Measurements from ENCODE around the gene HOXD3.

GRCh38 chr2:176157499-176158185, 535 bp downstream of the HOXD3 start:
- TF ChIP-seq, protein P1, sequence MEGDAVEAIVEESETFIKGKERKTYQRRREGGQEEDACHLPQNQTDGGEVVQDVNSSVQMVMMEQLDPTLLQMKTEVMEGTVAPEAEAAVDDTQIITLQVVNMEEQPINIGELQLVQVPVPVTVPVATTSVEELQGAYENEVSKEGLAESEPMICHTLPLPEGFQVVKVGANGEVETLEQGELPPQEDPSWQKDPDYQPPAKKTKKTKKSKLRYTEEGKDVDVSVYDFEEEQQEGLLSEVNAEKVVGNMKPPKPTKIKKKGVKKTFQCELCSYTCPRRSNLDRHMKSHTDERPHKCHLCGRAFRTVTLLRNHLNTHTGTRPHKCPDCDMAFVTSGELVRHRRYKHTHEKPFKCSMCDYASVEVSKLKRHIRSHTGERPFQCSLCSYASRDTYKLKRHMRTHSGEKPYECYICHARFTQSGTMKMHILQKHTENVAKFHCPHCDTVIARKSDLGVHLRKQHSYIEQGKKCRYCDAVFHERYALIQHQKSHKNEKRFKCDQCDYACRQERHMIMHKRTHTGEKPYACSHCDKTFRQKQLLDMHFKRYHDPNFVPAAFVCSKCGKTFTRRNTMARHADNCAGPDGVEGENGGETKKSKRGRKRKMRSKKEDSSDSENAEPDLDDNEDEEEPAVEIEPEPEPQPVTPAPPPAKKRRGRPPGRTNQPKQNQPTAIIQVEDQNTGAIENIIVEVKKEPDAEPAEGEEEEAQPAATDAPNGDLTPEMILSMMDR (conservative IDR thresholded peaks at IDR 0.05; ENCODE audit: low read length), result no peak
- TF ChIP-seq EZH2phosphoT487 (IDR thresholded peaks at IDR 0.05; ENCODE audit: borderline replicate concordance, low read depth, low read length), result no peak

All from OCI-LY7 (cell line).